ENCODE results near the gene ZNF774. TPM values are rescaled to one million over a fixed set of nuclear protein-coding genes. Genes with fewer than 3 reads are reported as not detected.

The ZNF774 gene
- total and polyA plus RNA-seq, 2 of the 13 experiments (the other 11 are each of a cell fraction or from before 2014, with no cell fraction given): 0.59 to 1.4 TPM

DNA sequence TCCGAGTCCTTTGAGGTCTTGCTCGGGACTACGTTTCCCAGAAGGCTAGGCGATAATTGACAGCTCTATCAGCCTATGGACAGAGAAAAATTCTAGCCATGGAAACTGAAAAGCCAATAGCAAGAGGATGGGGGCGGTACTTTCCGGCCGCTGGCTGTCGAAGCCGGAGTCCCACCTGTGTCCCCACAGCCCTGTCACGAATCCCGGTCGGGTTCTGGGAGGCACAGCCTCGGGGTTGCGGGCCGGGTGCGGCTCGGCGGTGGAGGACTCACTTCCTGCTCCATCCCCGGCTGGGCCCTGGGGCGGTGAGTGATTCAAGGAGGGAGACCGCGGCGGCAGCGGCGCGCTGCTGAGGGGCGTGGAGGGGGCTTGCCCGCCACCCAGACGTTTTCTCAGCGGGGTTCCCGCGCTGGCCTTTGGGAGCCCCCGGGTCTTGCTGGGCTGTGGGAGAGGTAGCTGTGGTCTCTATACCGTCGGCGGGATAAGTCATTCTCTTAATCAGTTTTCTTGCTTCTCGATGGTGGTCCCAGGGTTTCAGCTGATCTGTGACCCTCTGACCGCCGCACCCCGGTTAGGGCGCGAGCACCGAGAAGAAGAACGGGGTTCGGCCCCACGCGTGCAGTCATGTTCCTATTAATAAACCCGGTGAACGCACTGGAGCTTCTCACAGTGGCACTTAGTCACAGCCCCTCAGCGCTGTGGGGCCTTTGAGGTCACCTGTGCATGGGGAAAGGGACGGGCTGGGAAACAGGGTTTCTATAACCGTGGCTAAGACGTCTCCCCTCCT lies at the start of gene ZNF774 (continued):
- TF ChIP-seq, protein P1, sequence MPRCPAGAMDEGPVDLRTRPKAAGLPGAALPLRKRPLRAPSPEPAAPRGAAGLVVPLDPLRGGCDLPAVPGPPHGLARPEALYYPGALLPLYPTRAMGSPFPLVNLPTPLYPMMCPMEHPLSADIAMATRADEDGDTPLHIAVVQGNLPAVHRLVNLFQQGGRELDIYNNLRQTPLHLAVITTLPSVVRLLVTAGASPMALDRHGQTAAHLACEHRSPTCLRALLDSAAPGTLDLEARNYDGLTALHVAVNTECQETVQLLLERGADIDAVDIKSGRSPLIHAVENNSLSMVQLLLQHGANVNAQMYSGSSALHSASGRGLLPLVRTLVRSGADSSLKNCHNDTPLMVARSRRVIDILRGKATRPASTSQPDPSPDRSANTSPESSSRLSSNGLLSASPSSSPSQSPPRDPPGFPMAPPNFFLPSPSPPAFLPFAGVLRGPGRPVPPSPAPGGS (CRISPR knock-in tag; IDR thresholded peaks at IDR 0.05): peak; percentile 67
- no peak for TF ChIP-seq DR1 (CRISPR knock-in tag; IDR thresholded peaks at IDR 0.05)
- peak; percentile 57; the same call in 2 of the 3 replicates for TF ChIP-seq MXI1 (IDR thresholded peaks at IDR 0.05; ENCODE audit: borderline replicate concordance, low read depth, low read length)
- no peak for TF ChIP-seq SP140L (CRISPR knock-in tag; IDR thresholded peaks at IDR 0.05; ENCODE audit: borderline replicate concordance)
- TF ChIP-seq, protein P2, sequence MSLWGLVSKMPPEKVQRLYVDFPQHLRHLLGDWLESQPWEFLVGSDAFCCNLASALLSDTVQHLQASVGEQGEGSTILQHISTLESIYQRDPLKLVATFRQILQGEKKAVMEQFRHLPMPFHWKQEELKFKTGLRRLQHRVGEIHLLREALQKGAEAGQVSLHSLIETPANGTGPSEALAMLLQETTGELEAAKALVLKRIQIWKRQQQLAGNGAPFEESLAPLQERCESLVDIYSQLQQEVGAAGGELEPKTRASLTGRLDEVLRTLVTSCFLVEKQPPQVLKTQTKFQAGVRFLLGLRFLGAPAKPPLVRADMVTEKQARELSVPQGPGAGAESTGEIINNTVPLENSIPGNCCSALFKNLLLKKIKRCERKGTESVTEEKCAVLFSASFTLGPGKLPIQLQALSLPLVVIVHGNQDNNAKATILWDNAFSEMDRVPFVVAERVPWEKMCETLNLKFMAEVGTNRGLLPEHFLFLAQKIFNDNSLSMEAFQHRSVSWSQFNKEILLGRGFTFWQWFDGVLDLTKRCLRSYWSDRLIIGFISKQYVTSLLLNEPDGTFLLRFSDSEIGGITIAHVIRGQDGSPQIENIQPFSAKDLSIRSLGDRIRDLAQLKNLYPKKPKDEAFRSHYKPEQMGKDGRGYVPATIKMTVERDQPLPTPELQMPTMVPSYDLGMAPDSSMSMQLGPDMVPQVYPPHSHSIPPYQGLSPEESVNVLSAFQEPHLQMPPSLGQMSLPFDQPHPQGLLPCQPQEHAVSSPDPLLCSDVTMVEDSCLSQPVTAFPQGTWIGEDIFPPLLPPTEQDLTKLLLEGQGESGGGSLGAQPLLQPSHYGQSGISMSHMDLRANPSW (CRISPR knock-in tag; IDR thresholded peaks at IDR 0.05; ENCODE audit: borderline replicate concordance): no peak
- no peak for TF ChIP-seq SYNCRIP (IDR thresholded peaks at IDR 0.05; ENCODE audit: insufficient read depth, low read depth, low read length)
- TF ChIP-seq, protein P3, sequence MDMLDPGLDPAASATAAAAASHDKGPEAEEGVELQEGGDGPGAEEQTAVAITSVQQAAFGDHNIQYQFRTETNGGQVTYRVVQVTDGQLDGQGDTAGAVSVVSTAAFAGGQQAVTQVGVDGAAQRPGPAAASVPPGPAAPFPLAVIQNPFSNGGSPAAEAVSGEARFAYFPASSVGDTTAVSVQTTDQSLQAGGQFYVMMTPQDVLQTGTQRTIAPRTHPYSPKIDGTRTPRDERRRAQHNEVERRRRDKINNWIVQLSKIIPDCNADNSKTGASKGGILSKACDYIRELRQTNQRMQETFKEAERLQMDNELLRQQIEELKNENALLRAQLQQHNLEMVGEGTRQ (IDR thresholded peaks at IDR 0.05; ENCODE audit: low read depth, low read length): no peak
- TF ChIP-seq, protein P3 (CRISPR knock-in tag; IDR thresholded peaks at IDR 0.05; ENCODE audit: borderline replicate concordance): no peak
- TF ChIP-seq TMF1 (CRISPR knock-in tag; IDR thresholded peaks at IDR 0.05; ENCODE audit: low read depth): 0 out of 2 replicates have a peak, but pooled peaks have one; percentile 32
- no peak for TF ChIP-seq ZNF496 (CRISPR knock-in tag; IDR thresholded peaks at IDR 0.05; ENCODE audit: insufficient replicate concordance)
- TF ChIP-seq, protein P4, sequence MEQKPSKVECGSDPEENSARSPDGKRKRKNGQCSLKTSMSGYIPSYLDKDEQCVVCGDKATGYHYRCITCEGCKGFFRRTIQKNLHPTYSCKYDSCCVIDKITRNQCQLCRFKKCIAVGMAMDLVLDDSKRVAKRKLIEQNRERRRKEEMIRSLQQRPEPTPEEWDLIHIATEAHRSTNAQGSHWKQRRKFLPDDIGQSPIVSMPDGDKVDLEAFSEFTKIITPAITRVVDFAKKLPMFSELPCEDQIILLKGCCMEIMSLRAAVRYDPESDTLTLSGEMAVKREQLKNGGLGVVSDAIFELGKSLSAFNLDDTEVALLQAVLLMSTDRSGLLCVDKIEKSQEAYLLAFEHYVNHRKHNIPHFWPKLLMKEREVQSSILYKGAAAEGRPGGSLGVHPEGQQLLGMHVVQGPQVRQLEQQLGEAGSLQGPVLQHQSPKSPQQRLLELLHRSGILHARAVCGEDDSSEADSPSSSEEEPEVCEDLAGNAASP (CRISPR knock-in tag; IDR thresholded peaks at IDR 0.05; ENCODE audit: borderline replicate concordance): no peak; the same call in 1 of the 2 replicates
- TF ChIP-seq ZNF530 (CRISPR knock-in tag; IDR thresholded peaks at IDR 0.05; ENCODE audit: low read depth): no peak
- TF ChIP-seq GATAD1 (CRISPR knock-in tag; IDR thresholded peaks at IDR 0.05): no peak
- no peak for TF ChIP-seq ZNF101 (CRISPR knock-in tag; IDR thresholded peaks at IDR 0.05; ENCODE audit: borderline replicate concordance, low read depth)
- TF ChIP-seq, protein P5, sequence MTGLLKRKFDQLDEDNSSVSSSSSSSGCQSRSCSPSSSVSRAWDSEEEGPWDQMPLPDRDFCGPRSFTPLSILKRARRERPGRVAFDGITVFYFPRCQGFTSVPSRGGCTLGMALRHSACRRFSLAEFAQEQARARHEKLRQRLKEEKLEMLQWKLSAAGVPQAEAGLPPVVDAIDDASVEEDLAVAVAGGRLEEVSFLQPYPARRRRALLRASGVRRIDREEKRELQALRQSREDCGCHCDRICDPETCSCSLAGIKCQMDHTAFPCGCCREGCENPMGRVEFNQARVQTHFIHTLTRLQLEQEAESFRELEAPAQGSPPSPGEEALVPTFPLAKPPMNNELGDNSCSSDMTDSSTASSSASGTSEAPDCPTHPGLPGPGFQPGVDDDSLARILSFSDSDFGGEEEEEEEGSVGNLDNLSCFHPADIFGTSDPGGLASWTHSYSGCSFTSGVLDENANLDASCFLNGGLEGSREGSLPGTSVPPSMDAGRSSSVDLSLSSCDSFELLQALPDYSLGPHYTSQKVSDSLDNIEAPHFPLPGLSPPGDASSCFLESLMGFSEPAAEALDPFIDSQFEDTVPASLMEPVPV (CRISPR knock-in tag; IDR thresholded peaks at IDR 0.05): peak; percentile 28; the same call in 1 of the 2 replicates
- TF ChIP-seq MYC (CRISPR knock-in tag; IDR thresholded peaks at IDR 0.05; ENCODE audit: borderline replicate concordance): no peak
- TF ChIP-seq GATA4 (IDR thresholded peaks at IDR 0.05; ENCODE audit: borderline replicate concordance, low read depth): no peak
- TF ChIP-seq, protein P6, sequence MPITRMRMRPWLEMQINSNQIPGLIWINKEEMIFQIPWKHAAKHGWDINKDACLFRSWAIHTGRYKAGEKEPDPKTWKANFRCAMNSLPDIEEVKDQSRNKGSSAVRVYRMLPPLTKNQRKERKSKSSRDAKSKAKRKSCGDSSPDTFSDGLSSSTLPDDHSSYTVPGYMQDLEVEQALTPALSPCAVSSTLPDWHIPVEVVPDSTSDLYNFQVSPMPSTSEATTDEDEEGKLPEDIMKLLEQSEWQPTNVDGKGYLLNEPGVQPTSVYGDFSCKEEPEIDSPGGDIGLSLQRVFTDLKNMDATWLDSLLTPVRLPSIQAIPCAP (CRISPR knock-in tag; IDR thresholded peaks at IDR 0.05; ENCODE audit: low read depth): no peak
